GM21447 (cell line): ENCODE measurements around the gene TRIM72.
"Not testable (repeated sequence)": the region's sequence is repeated elsewhere in the genome, so short reads cannot be mapped to it uniquely, and the experiment has no call there.

Experiments used
- ATAC-seq: cut with Tn5 transposase; IDR thresholded peaks from one replicate; pipeline ENCODE4 v1.9.1; 2021; ENCODE audit not compliant: unreplicated experiment

Gene TRIM72

GRCh38 chr16:31251435-31251834 lies 37.5 kb downstream of the TRIM72 start:
- no peak for ATAC-seq

DNA sequence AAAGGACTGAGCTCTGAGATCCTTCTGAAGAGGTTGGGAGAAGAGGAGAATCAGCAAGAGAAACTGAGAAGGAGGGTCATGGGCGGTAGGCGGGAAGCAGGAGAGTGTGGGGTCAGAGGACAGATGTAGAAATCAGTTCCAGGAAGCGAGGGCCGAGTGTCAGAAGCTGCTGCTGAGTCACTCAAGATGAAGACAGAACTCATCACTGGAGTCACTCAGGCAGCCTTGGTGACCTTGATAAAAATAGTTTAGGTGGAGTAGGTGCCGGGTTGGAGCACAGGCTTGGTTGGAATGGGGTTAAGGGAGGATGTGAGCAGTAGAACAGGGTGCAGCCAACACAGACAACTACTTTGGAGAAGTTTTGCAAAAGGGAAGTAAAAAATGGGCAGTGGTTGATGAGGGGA lies 39.7 kb downstream of the TRIM72 start:
- no peak for ATAC-seq

GRCh38 chr16:31256466-31256865 lies 42.5 kb downstream of the TRIM72 start:
- ATAC-seq, result no peak

DNA sequence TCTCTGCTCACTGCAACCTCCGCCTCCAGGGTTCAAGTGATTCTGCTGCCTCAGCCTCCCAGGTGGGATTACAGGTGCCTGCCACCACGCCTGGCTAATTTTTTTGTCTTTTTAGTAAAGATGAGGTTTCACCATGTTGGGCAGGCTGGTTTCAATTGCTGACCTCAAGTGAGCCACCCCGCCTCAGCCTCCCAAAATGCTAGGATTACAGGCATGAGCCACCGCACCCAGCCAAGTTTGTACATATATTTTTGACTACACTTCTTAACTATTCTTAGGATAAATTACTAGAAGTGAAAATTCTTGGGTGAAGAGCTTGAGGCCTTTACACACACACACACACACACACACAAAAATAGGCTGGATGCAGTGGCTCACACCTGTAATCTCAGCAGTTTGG lies 44.4 kb downstream of the TRIM72 start:
- ATAC-seq, result no peak

- no peak for ATAC-seq
Observed at GRCh38 chr16:31260136-31260931, 46.4 kb downstream of the TRIM72 start.

DNA sequence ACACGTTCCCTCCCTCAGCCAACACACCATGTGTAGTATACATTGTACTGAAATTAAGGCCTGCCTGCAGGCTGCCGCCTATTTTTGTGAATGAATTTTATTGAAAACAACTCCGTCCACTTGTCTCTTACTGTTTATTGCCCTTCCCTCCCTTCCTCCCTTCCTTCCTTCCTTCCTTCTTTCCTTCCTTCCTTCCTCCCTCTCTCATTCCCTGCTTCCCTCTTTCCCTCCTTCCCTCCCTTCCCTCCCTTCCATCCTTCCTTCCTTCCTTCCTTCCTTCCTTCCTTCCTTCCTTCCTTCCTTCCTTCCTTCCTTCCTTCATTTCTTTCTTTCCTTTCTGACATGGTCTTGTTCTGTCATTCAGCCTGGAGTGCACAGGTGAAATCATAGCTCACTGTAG lies 48.2 kb downstream of the TRIM72 start:
- no peak for ATAC-seq

DNA sequence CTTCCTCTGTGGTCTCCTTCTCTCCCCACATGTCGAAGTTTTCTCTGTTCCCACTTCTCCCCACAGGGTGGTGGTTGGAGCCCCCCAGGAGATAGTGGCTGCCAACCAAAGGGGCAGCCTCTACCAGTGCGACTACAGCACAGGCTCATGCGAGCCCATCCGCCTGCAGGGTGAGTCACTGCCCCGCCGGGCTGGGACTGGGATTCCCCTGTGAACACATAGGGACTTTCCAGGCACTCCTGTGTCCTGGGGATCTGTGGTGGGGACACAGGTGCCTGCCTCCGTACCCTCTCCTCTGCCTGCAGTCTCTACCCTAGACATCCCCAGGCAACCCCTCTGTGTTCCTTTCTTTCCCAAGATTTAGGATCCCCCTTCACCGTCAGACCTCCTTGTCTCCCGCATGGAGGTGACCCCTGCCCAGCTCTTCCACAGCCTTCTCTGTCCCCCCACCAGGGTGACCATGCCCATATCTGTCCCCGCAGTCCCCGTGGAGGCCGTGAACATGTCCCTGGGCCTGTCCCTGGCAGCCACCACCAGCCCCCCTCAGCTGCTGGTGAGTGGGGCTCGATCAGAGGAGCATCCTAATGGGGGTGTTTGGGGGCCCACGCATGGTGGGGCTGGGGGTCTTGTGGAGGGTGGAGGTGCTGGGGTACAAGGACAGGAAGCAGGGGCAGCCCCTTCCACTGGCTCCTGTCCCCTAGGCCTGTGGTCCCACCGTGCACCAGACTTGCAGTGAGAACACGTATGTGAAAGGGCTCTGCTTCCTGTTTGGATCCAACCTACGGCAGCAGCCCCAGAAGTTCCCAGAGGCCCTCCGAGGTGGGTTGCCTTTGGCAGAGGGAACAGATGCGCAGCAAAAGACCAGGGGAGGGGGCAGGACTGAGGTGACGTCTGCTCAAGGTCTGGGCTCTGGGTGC lies 51.7 kb downstream of the TRIM72 start:
- peak; percentile 84 for ATAC-seq

GRCh38 chr16:31267332-31268032 lies 53.6 kb downstream of the TRIM72 start:
- ATAC-seq, result no peak

DNA sequence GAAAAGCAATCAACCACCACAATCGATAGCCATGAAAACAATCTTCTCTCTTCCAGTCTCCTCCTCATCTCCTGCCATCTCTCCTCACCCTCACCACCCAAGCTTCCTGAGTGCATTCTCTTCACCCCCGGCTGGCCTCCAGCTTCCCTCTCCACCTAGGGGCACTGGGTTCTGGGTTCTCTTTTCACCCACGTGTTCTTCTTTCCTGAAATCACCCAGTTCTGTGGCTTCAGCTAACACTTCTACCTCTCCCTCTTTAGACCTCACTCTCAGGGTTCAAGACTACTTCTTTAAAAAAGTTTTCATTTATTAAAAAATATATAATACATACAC lies 54.1 kb downstream of the TRIM72 start:
- no peak for ATAC-seq

GRCh38 chr16:31268891-31269290 lies 55.0 kb downstream of the TRIM72 start:
- ATAC-seq, result no peak

DNA sequence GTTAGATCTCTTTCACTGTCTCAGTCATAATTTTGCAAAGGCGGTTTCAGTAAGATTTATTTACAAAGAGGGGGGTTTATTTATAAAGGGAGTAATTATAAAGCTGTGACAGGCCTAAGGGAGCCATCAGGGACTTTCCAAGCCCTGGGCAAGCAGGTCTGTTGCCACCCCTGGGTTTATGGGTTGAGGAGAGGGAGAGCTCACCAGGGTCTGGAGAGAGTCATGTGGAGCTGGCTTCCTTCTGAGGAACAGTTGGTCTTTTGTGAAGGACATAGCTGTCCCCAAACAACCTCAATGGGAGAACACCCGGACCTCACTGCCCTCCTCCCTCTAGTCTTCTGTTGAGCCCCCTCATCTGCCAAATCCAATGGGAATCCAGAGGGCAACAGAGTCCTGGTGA lies 55.6 kb downstream of the TRIM72 start:
- ATAC-seq, result no peak

DNA sequence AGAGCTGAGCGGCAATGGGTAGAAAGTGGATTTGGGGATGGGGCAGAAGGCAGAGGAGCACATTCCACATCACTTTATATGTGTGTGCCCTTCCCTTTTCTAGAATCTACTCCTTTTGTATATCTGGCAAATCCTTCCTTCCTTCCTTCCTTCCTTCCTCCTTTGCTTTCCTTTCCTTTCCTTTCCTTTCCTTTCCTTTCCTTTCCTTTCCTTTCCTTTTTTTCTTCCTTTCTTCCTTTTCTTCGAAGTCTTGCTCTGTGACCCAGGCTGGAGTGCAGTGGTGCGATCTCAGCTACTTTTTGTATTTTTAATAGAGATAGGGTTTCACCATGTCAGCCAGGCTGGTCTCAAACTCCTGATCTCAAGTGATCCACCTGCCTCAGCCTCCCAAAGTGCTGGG lies 56.1 kb downstream of the TRIM72 start:
- not testable (repeated sequence) for ATAC-seq

GRCh38 chr16:31270795-31271194 lies 56.9 kb downstream of the TRIM72 start:
- no peak for ATAC-seq

DNA sequence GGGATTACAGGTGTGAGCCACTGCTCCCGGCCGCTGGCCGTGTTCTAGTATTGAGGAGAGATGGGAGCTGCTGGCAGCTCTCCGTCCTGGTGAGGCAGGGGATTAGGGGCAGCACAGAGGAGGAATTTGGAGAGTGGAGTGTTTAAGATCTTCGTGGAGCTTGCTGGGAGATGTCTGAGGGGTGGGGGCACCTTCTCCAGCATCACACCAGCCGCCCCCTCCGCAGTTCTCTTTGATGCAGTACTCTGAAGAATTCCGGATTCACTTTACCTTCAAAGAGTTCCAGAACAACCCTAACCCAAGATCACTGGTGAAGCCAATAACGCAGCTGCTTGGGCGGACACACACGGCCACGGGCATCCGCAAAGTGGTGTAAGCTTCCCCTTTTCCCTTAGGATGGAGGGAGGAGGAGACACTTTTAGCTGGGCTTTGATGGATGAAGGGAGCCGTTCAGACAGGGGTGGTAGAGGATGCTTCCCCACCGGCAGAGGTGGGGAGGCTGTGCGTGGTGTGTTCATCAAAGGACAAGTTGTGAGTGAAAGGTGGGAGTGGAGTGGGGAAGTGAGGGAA lies 57.8 kb downstream of the TRIM72 start:
- ATAC-seq, result no peak

- ATAC-seq, result no peak
Observed at GRCh38 chr16:31273187-31273586, 59.3 kb downstream of the TRIM72 start.

DNA sequence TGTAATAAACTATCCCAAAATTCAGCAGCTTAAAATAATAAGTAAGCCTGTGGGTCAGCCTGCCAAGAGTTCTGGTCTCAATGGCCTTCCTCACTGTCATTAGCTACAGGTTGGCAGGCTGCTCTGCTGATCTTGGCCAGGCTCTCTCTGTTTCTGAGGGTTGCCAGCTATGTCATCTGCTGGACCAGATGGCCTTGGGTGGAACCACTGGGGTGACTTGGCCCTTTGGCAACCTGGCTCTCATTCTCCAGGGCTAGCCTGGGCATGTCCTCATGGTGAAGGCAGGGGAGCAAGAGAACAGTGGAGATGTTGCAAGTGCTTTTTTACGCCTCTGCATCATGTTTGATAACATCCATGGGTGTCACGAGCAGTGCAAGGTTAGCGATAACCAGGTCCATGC lies 59.8 kb downstream of the TRIM72 start:
- ATAC-seq, result no peak

- ATAC-seq, result no peak
Observed at GRCh38 chr16:31274831-31275816, 61.2 kb downstream of the TRIM72 start.

- no peak for ATAC-seq
Observed at GRCh38 chr16:31276600-31276999, 62.7 kb downstream of the TRIM72 start.

DNA sequence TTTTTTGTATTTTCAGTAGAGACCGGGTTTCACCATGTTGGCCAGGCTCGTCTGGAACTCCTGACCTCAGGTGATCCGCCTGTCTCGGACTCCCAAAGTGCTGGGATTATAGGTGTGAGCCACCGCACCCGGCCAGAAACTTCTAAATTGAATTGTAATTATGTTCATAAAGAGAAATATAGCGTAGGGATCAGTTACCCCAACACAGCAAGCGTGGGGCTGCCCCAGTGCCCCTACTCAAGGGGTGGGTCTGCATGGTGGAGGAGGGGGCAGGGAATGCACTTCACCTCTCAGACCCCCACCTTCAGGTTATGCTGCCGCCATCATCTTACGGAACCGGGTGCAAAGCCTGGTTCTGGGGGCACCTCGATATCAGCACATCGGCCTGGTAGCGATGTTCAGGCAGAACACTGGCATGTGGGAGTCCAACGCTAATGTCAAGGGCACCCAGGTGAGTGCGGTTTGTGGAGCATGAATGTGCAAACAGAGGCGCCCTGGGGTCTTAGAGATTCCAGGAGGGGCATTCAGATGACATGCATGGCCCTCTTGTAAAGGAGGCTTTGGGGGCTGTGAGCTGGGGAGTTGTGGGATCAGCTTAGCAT lies 63.8 kb downstream of the TRIM72 start:
- no peak for ATAC-seq

DNA sequence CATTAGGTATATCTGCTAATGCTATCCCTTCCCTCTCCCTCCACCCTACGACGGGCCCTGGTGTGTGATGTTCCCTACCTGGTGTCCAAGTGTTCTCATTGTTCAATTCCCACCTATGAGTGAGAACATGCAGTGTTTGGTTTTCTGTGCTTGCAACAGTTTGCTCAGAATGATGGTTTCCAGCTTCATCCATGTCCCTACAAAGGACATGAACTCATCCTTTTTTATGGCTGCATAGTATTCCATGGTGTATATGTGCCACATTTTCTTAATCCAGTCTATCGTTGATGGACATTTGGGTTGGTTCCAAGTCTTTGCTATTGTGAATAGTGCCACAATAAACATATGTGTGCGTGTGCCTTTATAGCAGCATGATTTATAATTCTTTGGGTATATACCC lies 64.9 kb downstream of the TRIM72 start:
- not testable (repeated sequence) for ATAC-seq
